B cell (primary cell): ENCODE measurements around the gene MAPKAPK3.

Source experiments
- EZH2 ChIP-seq: IDR thresholded peaks from 2 replicates; pipeline ENCODE4 v1.6.1; 2012; ENCODE audit warnings: borderline replicate concordance, low read depth, mild to moderate bottlenecking, moderate library complexity, low read length; ENCODE audit not compliant: insufficient read depth, poor library complexity, severe bottlenecking
- TF ChIP-seq, protein P1 (sequence below): fragments of 200-600 bp; IDR thresholded peaks from one replicate; pipeline ENCODE4 v1.8.0; 2022; ENCODE audit warnings: antibody characterized with exemption, mild to moderate bottlenecking

DNA sequence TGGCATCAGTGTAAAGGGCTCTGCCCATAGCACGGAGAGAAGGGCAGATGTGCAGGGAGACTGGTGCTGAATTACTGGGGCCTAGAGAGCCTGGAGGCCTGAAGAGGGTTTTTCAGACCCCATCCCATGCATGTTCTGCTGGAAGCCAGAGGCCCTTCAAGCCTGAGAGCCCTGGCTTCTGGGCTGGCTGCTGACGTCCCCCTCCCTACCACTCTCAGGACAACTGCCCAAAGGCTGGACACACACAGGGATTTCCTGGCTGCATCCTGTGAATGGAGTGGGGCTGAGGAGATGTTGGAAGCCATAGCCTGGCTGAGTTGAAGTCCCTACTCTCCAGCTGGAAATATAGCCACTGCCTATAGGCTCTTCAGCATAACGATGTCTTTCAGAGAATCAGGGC lies 40.9 kb downstream of the MAPKAPK3 start:
- TF ChIP-seq EZH2 = no peak
- TF ChIP-seq, protein P1, sequence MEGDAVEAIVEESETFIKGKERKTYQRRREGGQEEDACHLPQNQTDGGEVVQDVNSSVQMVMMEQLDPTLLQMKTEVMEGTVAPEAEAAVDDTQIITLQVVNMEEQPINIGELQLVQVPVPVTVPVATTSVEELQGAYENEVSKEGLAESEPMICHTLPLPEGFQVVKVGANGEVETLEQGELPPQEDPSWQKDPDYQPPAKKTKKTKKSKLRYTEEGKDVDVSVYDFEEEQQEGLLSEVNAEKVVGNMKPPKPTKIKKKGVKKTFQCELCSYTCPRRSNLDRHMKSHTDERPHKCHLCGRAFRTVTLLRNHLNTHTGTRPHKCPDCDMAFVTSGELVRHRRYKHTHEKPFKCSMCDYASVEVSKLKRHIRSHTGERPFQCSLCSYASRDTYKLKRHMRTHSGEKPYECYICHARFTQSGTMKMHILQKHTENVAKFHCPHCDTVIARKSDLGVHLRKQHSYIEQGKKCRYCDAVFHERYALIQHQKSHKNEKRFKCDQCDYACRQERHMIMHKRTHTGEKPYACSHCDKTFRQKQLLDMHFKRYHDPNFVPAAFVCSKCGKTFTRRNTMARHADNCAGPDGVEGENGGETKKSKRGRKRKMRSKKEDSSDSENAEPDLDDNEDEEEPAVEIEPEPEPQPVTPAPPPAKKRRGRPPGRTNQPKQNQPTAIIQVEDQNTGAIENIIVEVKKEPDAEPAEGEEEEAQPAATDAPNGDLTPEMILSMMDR = no peak
